DOHH2 (cell line): ENCODE data around the gene MFN2.

Experiments used
- CTCF ChIP-seq: fragments of 200-600 bp; sonication (generic); IDR thresholded peaks from one replicate; pipeline ENCODE4 v1.5.1; 2014; ENCODE audit warnings: antibody characterized with exemption, mild to moderate bottlenecking, low read depth, low read length; ENCODE audit not compliant: poor library complexity, severe bottlenecking
- EZH2phosphoT487 ChIP-seq: fragments of 200-600 bp; sonication (generic); IDR thresholded peaks from 2 replicates; pipeline ENCODE4 v1.6.1; 2017; ENCODE audit warnings: borderline replicate concordance, mild to moderate bottlenecking, antibody characterized with exemption, low read length, moderate library complexity, mixed read lengths

- TF ChIP-seq CTCF (no peak), EZH2phosphoT487 (no peak)
Measured at GRCh38 chr1:11999236-11999635, 19.0 kb downstream of the MFN2 start.
